ES-I3 (cell line): ENCODE data around the gene HOXD4.
A peak's percentile ranks its signal among the peaks of the same experiment; 100 is the strongest.

ENCODE experiments used
- H3K36me3 ChIP-seq: 2 replicates; pipeline ENCODE4 v1.6.1; 2013; ENCODE audit warnings: mild to moderate bottlenecking, low read length, control low read depth, moderate library complexity; ENCODE audit not compliant: insufficient read depth
- H3K4me1 ChIP-seq: 2 replicates; pipeline ENCODE4 v1.6.1; 2013; ENCODE audit warnings: mild to moderate bottlenecking, control low read depth, low read length; ENCODE audit not compliant: insufficient read depth
- H3K9ac ChIP-seq: 2 replicates; pipeline ENCODE4 v1.6.1; 2013; ENCODE audit warnings: low read depth, mild to moderate bottlenecking, low read length, moderate library complexity
- H3K9me3 ChIP-seq: 2 replicates; pipeline ENCODE4 v1.6.1; 2013; ENCODE audit warnings: mild to moderate bottlenecking, low read length, moderate library complexity; ENCODE audit not compliant: control insufficient read depth, insufficient read depth

Gene HOXD4

DNA sequence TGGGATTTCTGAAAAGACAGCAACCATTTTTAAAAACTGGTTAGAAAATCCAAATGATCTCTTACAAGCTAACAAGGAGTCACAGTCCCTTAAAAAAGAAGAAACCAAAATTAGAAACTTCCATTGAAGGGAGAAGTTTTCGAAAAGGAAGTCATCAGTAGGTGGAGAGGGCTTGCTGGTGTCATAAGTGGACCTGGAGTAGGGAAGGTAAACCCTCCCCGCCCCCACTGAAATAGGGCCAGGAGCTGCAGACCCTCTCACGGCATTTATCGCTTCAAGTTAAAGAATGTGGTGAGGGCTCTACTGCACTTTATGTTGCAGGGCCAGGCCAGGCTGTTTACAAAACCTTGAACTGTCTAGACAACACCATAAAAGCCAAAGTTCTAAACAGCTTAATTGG, 41.4 kb upstream of the HOXD4 start:
- Histone ChIP-seq H3K9me3 (no peaks in the 10 kb centered on the region), H3K36me3 (no peaks in the 10 kb centered on the region), H3K4me1 (peaks cover 4% of the 10 kb centered on the region; the same call in 1 of the 2 replicates), H3K9ac (no peak overlapping the region)

- H3K9me3 ChIP-seq, result no peaks in the 10 kb centered on the region
- peaks cover 3% of the 10 kb centered on the region; the same call in 1 of the 2 replicates for H3K4me1 ChIP-seq
- H3K36me3 ChIP-seq, result no peaks in the 10 kb centered on the region
- no peak overlapping the region for H3K9ac ChIP-seq
Measured at GRCh38 chr2:176110415-176111308, 40.7 kb upstream of the HOXD4 start.

DNA sequence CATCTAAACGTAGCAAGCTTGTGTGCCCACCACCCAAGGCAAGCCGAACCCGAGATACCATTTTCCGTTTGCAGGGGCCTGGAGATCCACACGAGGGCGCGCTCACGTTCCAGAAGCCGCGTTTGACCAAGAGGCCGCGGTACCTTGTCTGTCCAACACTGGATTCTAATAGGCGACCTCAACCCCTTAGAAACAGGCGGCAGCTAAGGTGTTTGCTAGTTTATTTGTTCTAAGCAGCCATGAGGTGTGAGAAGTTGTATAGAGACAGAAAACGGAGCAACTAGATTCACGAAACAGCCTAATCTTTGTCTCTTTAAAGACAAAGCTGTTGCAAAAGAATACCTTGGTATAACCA, 40.1 kb upstream of the HOXD4 start:
- Histone ChIP-seq H3K9me3 (no peaks in the 10 kb centered on the region), H3K9ac (no peak overlapping the region), H3K36me3 (no peaks in the 10 kb centered on the region), H3K4me1 (no peaks in the 10 kb centered on the region)

- Histone ChIP-seq H3K4me1 (no peaks in the 10 kb centered on the region), H3K36me3 (no peaks in the 10 kb centered on the region), H3K9me3 (no peaks in the 10 kb centered on the region; the same call in 1 of the 2 replicates), H3K9ac (no peak overlapping the region)
Measured at GRCh38 chr2:176111846-176112374, 39.4 kb upstream of the HOXD4 start.

DNA sequence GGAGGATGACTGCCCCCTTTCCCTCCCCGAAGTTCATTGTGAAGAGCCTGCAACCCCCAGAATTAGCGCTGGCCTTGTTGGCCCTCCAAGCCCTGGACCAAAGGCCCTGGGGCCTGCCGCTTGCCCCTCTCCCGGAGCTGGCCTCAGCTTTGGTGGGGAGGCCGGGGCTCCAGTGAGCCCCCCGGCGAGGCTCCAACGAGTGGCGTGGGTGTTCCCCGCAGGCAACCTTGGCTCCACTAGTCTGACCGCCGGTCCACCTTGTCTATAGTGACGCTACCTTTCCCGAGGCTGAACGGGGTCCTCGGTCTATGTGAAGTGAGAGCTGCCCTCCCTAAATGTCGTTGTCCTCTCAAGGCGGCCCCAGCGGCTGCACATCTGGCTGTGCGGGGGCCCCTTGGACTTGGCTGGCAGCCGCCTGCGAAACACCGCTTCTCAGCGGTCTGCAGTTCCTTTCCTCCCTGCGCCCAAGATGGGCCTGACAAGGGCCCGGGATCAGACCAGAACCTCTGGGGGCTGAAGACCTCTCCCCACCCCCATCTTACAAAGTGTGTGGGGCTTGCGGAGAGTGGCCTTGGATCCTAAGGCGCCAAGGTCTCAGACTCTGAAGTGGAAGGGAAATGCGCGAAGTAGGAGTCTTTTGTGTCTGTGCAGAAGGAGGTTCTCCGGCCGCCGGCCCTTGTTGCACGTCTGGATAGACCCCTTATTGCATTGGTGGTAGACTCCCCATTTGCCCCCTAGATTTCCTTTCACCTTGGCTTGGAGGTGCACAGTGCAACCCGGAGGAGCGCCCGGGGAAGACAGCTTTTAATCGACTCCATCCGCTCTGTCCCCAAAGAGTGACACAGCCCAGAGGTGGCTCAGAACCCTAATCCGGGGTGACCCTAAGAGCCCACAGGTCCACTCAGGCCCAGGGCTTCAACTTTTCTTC, 38.7 kb upstream of the HOXD4 start:
- no peak overlapping the region for H3K9ac ChIP-seq
- no peaks in the 10 kb centered on the region for H3K36me3 ChIP-seq
- H3K4me1 ChIP-seq, result no peaks in the 10 kb centered on the region
- H3K9me3 ChIP-seq, result no peaks in the 10 kb centered on the region; the same call in 1 of the 2 replicates

- no peak overlapping the region for H3K9ac ChIP-seq
- no peaks in the 10 kb centered on the region for H3K4me1 ChIP-seq
- H3K9me3 ChIP-seq, result no peaks in the 10 kb centered on the region; the same call in 1 of the 2 replicates
- no peaks in the 10 kb centered on the region for H3K36me3 ChIP-seq
Measured at GRCh38 chr2:176114120-176114929, 37.0 kb upstream of the HOXD4 start.

DNA sequence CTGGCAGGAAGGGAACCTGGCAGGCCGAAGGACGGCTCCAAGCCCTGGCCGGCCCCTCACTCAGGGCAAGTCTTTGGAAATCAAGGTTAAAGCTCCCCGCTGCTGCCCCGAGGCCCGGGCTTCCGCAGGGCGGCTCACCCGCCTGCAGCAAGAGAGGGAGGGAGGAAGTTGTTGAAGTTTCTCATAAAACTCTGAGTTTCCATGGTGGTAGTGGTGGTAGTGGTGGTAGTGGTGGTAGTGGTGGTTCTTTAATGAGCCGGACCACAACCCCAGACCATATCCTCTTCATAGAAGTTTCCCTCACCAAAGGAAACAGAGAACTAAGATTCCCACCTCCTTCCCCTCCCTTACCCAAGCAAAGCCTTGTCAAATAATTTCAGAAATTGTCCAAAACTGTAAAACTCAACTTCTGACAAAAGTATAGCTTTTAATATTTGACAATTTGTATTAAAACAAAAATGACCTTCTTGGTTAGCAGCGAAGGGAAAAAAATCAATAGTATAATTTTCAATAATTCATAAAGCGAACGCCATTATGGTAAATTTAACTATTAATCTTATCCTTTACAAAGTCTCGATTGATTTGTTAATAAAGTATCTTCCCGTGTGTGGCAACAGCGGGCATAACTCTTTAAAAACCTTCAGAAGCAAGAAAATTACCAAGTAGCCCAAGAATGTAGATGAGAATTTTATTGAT, 36.3 kb upstream of the HOXD4 start:
- H3K9me3 ChIP-seq, result no peaks in the 10 kb centered on the region; the same call in 1 of the 2 replicates
- H3K9ac ChIP-seq, result no peak overlapping the region
- no peaks in the 10 kb centered on the region for H3K36me3 ChIP-seq
- no peaks in the 10 kb centered on the region for H3K4me1 ChIP-seq

GRCh38 chr2:176115883-176116813, 35.2 kb upstream of the HOXD4 start, which contains the start of gene HOXD10:
Gene HOXD10, plus strand, starts transcription at chr2:176116778. Its CDS starts 56 bp downstream, at chr2:176116834.
- Histone ChIP-seq H3K9ac (peak within 1 kb of the TSS; percentile 30; the same call in 1 of the 2 replicates), H3K4me1 (no peaks in the 10 kb centered on the region), H3K9me3 (no peaks in the 10 kb centered on the region; the same call in 1 of the 2 replicates), H3K36me3 (no peaks in the 10 kb centered on the region)

GRCh38 chr2:176117162-176117822, 34.1 kb upstream of the HOXD4 start:
- Histone ChIP-seq H3K9me3 (no peaks in the 10 kb centered on the region; the same call in 1 of the 2 replicates), H3K4me1 (no peaks in the 10 kb centered on the region), H3K36me3 (no peaks in the 10 kb centered on the region), H3K9ac (no peak overlapping the region)

DNA sequence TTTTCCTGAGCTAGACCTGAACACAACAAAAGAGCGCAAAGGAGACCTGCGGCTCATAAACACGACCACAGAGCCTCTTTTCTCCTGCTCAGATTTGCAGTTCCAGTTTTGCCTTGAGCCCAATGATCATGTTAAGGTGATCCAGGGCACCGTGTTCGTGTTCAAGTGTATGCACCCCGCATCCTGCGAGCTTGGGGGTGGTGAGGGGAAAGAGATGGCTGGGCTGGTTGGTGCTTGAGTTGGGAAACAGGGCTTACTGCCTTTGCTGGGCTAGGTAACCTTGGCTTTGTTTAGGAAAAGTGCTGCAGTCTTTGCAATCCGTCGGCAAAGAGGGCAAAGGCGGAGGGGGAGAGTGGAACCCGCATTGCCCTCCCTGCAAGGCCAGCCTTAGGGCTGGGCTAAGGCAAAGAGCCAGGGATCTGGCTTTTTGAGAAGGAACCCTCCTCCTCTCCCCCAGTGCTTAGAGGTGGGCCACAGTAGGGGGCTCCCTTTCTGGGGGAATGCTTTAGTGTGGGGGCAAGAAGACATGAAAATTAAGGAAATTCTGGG, 33.5 kb upstream of the HOXD4 start:
- Histone ChIP-seq H3K36me3 (no peaks in the 10 kb centered on the region), H3K9ac (no peak overlapping the region), H3K9me3 (no peaks in the 10 kb centered on the region; the same call in 1 of the 2 replicates), H3K4me1 (no peaks in the 10 kb centered on the region)

- Histone ChIP-seq H3K36me3 (no peaks in the 10 kb centered on the region), H3K9me3 (no peaks in the 10 kb centered on the region; the same call in 1 of the 2 replicates), H3K4me1 (no peaks in the 10 kb centered on the region), H3K9ac (no peak overlapping the region)
Measured at GRCh38 chr2:176118601-176119339, 32.6 kb upstream of the HOXD4 start.
